Germinal center (tissue), 1 donor: ENCODE results near the gene PLA2G6.

Experiments
- DNase-seq: peaks from one replicate; pipeline ENCODE4 v3.0.0; 2012; ENCODE audit warnings: mixed read lengths, low spot score

Gene PLA2G6

DNA sequence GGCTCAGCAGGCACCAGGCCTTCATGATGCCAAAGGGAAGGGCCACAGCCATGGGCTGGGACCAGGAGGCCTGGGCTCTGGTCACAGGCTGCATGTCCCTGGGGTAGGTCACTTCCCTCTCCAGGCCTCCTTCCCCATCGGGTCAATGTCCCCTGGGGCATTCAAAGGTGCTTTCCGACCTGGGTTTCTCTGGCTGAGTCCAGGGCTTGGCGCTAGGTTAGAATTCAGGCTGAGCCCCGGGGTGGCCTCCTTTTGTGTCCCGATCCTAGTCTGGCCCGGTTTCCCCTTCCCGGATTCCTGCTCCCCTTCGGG lies 32.3 kb upstream of the PLA2G6 start:
- no peak for DNase-seq

DNA sequence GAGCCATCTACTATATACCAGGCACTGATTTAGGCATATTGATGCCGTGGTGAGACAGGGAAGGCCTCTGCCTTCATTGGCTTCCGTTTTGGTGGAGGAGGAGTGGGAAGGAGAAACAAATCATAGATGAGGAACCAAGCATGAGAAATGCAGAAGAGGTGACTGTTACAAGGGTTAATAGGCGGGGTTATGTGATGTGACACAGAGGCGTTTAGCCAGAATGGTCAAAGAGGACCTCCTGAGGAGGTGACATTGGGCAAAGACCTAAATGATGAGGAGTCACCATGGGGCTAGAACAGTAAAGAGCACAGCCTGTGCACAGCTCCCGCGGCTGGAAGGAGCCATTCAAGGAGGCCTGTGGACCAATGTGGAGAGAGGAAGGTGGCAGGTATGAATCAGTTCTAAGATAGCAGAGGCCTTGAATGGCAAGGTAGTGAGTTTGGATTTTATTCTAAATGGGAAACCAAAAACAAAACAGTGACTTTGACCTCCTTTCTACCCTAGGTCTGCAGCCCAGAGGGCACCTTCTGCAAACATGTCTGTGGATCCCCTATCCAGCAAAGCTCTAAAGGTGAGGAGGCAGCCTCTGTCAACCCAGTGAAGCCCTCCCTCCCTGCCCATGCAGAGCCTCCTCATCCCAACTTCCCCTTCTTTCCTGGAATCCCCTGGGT lies 31.8 kb upstream of the PLA2G6 start:
- no peak for DNase-seq

DNA sequence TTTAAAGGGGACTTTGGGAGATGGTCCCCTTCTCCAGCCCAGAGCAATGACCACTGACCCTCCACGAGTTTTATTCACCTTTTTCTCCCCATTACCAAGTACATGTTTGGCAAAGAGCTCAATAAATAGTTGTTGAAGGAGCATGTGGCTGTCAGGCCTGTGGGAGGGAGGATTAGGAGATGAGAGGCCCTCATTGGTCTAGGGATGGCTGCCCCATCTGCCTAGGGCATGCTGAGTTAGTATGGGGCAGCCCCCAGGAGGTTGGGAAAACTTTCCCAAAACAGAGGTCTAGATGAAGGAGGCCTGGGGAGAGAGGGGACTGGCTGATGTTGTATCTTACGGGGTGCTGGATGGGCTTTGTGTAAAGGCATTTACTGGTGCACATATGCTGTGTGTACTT lies 30.8 kb upstream of the PLA2G6 start:
- DNase-seq, result no peak

DNA sequence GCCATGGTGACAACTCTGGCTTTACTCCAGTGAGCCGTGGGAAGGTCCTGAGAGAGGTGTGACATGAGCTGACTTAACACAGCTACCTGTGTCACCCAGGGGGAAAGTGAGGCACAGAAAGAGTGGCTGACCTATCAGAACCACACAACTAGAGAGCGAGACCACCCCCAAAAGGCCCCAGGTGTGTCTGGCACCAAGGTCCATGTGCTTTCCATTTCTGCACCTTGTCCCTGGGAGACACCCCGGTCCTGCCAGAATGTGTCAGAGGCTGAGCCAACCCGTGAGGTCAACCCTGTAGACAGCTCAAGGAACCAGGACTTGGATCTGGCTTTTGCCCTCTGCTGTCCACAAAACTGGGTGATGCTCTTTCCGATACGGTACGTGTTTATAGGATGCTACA lies 29.9 kb upstream of the PLA2G6 start:
- no peak for DNase-seq

DNA sequence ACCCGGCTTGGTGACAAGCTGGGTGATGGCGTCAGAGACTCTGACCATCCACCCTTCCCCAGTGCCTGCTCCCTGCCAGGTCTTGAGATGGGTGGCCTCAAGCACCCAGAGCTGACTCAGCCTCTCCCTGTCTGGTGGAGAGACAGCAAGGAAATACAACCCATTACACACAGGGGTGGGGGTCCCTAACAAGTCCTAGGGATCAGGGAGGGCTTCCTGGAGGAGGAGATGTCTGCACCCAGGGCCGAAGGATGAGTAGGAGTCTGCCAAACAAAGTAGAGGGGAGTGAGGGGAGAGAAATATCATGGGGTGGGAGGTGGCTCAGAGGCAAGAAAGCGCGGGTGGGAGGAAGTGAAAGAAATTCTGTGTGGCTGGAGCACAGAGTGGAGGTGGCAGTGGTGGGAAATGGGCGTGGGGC lies 26.9 kb upstream of the PLA2G6 start:
- no peak for DNase-seq

DNA sequence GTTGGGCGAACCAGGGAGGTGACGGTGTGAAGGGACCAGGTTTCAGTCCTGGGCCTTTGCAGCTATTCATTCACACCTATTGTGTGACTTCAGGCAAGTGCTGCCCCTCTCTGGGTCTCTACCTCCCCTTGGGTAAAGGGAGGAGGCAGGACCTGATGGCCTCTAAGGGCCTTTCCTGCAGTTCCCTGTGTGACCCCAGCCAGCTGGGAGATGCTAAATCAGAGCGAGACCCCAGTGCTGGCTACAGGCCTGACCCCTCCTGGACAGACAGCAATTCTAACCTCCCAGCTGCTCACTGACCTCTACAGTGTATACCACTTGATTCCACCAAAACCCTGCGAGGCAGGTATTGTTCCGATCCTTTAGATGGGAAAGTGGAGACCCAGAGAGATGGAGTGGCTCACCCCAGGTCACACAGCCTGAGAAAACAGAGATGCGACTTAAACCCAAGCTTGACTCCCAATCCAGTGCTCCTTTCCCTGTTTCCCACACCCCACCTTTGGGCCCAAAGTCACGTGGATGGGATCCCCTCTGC lies 26.3 kb upstream of the PLA2G6 start:
- no peak for DNase-seq

DNA sequence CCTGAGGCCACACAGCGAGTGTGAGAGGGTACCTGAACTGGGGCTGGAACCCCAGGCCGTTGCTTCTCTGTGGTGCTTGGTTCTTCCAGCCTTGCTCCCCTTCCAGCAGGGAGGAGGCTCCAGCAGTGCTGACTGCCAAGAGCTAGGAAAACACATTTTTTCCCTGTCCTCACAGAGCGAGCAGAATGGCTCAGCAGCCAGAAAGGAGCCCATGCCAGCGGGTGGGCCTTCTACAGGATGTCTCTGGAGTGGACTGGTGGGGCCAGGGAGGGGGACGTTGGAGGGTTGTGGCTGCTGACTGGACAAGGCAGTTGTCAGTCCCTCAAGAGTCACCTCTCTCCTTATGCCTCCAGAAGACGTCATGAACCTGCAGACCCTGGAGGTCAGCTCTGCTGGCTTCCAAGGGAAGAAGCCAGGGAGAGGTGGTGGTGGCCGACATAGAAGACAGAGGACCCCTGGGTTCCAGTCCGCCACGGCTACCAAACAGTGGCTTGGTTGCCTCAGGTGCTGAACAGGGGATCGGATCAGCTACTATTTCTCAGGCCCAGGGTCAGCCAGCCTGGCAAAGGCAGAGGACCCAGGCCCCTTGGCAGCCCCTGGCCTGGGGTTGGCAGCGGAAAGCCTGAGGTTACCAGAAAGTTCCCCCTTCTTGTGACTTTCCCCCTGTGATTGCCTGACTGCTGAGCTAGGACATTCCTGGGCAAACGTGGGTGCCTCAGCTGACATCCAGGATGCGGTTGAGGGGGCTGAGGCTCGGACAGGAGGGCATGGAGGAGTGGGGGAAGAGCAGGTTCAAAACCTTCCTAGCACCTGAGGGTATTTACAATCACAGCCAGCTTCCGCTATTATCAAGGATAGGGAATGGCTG lies 23.9 kb upstream of the PLA2G6 start:
- no peak for DNase-seq

DNA sequence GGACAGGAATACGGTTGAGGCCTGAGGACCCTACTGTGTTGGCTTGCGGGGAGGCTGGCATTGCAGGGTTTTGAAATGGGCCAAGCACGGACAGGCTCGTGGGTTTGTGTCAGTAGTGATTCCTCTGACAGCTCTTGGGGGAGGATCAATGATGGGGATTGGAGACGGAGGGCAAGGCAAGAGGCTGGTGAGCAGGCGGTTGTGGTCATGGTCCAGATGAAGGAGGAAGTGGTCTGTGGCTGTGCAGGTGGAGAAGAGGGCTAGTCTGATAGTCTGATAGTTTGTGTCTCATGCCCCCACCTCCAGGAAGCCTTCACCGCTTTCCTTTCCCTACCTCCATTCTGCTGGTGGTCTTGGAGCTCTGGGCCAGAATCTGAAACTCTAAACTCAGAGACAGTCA lies 23.2 kb upstream of the PLA2G6 start:
- no peak for DNase-seq

DNA sequence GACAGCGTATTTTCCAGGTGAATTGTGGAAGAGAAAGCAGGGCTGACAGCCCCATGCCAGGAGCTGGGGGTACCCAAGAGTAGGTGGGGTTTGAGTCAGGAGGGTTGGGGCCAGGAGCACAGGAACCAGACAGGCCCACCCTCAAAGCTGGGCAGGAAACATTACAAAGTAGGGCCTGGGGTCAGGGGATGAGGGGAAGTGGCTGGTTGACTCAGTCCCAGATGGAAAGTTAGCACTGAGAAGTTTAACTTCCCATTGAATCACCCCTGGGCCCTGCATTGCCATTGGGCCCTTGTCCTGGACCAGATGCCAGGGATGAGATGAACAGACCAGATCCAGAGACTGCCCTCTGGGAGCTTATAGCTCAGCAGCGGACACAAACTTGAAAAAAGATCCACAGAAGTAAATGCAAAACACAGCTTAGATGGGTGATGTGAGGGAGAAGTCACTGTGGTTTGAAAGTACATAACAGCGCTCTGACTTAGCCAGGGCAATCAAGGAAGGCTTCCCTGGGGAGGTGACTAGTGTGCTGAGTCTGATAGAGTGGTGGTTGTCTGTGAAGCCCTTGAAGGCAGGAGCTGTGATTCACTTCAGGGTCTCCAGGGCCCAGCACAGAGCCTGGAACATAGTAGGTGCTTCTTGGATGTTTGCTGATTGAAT lies 22.4 kb upstream of the PLA2G6 start:
- no peak for DNase-seq

DNA sequence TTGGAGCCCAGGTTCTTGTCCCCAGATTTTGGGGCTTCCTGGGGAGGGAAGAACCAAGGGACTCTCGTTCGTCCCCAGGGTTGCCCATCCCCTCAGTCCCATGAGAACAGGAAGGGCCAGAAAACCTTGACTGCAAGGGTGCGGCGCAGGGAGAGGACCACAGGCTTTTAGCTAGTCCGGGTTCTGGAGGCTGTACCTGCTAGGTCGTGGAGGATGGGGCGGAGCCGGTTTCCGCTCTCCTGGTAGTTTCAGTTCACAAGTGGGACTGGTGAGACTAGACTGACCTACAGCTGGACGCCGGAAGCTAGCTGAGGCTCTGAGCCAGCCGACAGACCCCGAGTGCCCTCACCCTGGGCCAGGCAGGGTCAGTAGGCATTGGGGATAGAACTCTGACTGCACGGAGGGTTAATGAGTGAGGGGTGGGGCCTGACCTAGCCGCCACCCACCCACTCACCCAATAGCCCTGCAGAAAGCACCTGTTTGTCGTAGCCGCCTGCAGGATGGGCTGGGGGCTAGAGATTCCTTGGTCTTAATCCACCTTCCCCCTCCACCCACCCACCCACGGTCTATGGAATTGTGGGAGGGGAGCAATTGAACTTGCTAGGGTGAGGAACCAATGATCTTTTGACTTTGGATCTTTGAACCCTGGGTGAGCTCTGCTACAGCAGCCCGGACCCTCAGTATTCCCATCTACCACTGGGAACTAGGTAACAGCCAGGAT lies 21.6 kb upstream of the PLA2G6 start:
- no peak for DNase-seq

DNA sequence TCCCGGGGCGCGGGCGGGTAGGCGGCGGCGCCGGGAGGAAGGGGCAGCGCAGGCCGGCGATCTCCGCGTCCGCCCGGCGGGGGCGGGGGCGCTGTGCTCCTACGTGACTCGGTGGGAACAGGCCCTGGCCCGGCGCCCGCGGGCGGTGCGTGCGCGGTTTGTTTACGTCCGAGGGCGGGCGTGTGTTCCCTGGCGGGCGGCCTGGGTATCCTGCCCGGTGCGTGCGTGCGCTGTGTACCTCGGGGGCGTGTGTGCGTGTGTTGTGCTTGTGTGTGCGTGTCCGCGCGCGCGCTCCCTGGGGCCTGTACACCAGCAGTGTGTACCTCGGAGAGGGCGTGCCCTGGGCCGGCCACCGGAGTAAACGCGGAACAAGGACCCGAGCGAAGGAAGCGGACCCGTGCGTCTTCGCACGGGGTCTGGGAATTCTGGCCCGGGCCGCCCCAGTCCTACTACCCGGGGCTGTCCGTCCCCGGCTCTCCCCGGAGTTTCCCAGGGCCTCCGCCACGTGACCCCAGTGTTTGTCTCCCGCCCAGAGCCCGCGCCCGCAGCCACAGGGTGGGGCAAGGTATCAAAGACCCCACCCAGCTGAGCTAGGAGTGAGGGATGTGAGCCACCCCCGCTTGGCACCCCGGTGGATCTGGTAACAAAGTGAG lies 20.9 kb upstream of the PLA2G6 start:
- no peak for DNase-seq

DNA sequence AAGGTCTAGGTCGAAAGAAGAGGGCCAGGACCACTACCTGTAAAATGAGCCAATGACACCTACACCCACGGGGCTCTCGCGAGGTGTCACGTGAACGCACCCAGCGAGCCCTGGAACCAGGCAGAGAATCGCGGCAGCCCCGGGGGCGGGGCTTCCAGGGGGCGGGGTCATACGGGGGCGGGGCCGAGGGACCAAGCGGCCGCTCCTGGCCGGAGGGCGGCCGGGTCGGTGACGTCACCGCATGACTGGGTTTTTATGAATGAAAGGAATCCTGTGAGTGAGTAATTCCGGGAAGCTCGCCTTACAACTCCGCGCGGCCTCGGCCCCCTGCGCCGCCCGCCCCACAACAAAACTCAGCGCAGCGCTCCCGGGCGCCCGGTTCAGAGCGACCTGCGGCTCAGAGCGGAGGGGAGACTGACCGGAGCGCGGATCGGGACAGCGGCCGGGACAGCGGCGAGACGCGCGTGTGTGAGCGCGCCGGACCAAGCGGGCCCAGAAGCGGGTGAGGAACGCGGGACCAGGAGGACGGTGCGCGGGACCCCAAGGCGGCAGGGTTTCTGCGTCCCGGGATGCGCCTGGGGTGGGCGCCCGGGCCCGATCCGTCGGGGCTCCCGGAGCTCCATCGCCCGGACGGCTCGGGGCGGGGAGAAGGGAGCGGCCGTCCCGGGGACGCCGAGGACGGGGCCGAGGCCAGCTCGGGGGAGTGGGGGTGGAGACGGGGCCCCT lies 20.2 kb upstream of the PLA2G6 start, which contains the start of gene MAFF:
TSS of gene MAFF (plus strand) at position 284 of the 726 bp plus-strand sequence. CDS start 11,860 bp downstream, outside the sequence.
- DNase-seq, result peak; percentile 91

DNA sequence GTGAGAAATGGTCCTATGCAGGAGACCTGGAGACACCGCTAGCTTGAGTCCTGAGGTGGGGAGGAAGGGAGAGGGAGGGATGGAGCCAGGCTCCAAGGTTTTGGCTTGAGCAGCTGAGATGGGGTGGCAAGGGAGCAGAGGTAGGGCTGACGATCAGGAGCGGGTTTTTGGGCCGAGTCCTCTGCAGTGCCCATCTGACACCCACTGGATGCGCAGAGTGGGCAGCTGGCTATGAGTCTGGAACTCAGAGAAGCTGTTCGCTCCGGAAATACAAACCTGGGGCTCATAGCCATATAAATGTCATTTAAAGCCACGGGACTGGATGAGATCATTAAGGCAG lies 19.7 kb upstream of the PLA2G6 start:
- DNase-seq, result no peak

DNA sequence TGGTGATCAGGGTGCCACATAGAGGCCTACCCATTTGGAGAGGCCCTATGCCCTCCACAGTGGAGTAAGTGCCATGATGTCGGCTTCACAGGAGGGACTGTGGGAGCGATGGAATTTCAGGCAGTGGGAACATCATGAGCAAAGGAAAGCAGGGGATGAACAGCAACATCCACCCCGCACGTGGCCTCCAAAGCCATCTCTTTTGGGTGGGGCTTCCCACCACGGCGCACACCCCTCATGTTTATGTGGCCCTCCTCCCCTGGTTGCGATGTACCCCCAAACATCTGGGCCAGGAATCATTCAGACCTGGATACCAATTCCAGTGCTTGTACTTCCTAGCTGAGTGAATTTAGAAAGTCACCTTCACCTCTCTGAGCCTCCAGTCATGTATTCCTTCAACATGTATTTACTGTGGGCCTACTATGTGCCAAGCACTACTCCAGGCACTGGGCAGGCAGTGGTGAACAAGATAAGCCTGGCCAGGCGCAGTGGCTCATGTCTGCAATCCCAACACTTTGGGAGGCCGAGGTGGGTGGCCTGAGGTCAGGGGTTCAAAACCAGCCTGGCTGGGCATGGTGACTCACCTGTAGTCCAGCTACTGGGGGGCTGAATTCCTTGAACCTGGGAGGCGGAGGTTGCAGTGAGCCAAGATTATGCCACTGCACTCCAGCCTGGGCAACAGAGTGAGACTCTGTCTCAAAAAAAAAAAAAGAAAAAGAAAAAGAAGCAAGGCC lies 18.4 kb upstream of the PLA2G6 start:
- DNase-seq, result no peak

DNA sequence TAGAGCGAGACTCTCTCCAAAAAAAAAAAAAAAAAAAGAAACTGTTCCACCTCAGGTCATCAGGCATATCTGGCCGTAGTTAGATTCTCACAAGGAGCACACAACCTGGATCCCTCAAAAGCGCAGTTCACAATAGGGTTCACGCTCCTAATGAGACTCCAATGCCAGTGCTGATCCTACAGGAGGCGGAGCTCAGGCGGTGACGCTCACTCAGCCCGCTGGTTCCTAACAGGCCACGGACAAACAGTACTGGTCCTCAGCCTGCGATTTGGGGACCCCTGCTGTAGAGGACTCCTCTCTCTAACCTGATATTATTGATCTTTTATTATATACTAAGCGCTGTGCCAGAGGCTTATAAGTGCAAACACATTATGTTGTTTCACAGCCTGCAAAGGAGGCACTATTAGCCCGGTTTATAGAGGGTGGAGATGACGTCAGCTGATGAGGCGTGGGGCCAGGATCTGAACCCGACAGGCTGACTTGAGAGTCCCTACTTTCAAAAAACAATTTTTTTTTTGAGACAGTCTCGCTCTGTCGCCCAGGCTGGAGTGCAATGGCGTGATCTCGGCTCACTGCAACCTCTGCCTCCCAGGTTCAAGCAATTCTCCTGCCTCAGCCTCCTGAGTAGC lies 15.3 kb upstream of the PLA2G6 start:
- no peak for DNase-seq

DNA sequence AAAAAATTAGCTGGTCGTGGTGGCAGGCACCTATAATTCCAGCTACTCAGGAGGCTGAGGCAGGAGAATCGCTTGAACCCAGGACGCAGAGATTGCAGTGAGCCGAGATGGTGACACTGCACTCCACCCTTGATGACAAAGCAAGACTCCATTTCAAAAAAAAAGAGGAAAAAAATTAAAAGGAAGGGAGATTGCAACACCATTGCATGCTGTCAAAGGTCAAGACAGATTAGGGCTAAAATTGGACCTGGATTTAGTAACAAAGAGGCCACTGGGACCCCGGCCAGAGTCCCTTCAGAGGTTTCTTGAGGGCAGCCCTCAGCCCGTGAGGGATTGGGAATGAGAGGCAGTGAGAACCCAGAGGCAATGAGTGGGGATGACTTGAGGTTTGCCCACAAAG lies 11.9 kb upstream of the PLA2G6 start:
- DNase-seq, result no peak

DNA sequence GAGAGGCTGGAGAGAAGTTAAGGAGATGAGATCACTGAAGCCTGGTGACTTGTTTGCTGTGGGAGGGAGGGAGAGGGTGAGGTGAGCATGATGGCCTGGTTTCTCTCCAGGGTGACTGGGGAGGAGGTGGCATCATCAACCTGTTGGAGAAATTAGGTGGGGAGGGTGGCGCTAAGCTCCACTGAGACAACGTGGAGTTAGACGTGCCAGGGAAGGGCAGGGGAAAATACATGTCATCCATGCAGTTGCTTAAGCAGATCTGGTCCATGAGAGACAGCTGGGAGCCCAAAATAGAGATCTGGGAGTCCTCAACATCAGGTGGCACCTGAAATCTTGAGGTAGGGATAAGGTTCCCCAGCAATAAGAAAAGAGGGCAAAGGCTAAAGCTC lies 10.8 kb upstream of the PLA2G6 start:
- no peak for DNase-seq

DNA sequence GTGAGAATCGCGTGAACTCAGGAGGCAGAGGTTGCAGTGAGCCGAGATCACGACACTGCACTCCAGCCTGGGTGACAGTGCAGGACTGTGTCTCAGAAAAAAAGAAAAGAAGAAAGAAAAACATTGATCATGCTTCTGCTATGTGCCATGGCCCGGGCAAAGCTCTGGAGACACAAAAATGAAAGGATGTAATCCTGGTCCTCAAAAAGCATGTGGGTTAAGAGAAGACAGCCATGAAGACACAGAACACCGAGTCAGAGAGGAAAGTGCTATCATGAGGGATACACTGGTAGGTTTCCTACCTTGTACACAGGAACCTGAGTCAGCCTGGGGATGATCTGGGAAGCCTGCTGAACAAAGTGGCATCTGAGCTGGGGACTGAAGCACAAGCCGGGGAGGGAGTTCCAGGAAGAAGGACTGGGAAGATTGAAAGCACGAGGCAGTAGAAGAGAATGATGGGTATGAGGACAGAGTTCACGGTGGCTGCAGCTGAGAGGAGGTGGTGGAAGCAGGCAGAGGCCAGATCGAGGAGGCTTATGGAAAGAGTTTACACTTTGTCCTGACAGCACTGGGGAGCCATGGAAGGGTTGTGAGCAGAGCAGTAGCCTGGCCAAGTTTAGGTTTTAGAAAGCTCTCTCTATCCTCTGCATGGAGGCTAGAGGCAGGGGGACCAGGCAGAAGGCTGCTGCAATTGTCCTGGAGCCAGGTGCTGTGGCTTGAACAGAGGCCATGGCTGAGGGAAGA lies 10.3 kb upstream of the PLA2G6 start:
- no peak for DNase-seq

DNA sequence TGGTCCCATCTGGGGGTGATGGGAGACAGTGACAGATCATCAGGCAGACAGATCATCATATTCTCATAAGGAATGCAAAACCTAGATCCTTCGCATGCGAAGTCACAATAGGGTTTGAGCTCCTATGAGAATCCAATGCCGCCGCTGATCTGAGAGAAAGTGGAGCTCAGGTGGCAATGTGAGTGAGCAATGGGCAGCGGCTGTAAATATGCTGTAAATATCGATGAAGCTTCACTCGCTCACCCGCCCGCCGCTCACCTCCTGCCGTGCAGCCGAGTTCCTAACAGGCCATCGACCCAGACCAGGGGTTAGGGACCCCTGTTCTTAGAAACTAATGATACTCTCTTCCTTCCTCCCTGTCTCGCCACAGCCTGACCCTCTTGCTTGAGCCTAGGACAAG lies 9.4 kb upstream of the PLA2G6 start:
- no peak for DNase-seq
